B cell (primary cell): ENCODE results near the gene TRIM74. TPM values are rescaled to one million over a fixed set of nuclear protein-coding genes. Genes with fewer than 3 reads are reported as not detected.
"Not testable (repeated sequence)": the region's sequence is repeated elsewhere in the genome, so short reads cannot be mapped to it uniquely, and the experiment has no call there.

Experiments used
- ATAC-seq: fragments of 200-7000 bp; cut with Tn5 transposase; one replicate; pipeline ENCODE4 v1.10.0; 2021; ENCODE audit warnings: low read depth, mild to moderate bottlenecking, moderate number of reproducible peaks, moderate library complexity
- CTCF ChIA-PET: fragments of 350-600 bp; sonication (Branson Sonifier 250); formaldehyde crosslinking; loops from one replicate; lab custom pipeline; 2021; ENCODE audit warnings: antibody characterized with exemption, inconsistent platforms; lab: Charles Lee
- POLR2A ChIA-PET: fragments of 350-600 bp; sonication (Branson Sonifier 250); formaldehyde crosslinking; loops from one replicate; lab custom pipeline; 2021; ENCODE audit warnings: antibody characterized with exemption; lab: Charles Lee
- DNase-seq: peaks from one replicate; pipeline ENCODE4 v3.0.0; 2013
- H2AFZ ChIP-seq: 2 replicates; pipeline ENCODE4 v1.6.1; 2012; ENCODE audit warnings: mild to moderate bottlenecking, low read depth, low read length; ENCODE audit not compliant: insufficient read depth, poor library complexity, severe bottlenecking
- H3K27ac ChIP-seq, 2 donors: 1 replicate in 1 of 2; 2 replicates in 1 of 2; pipeline ENCODE4 v1.5.1; 2012 to 2013; ENCODE audit warnings: low read length in 2 of 2, mild to moderate bottlenecking in 2 of 2, moderate library complexity in 1 of 2
- H3K27me3 ChIP-seq, 4 experiments: fragments of 200-600 bp in 1 of 4; sonication (generic) in 1 of 4; replicated peaks in 1 of 4; 1 replicate in 2 of 4; 2 replicates in 2 of 4; pipeline versions ENCODE4 v1.6.1 to v1.7.0; 2013 to 2016; ENCODE audit warnings: low read length in 3 of 4, mild to moderate bottlenecking in 2 of 4, mixed read lengths in 1 of 4, moderate library complexity in 1 of 4; ENCODE audit not compliant: insufficient read depth in 4 of 4, control insufficient read depth in 3 of 4; ENCODE audit errors: control extremely low read depth in 1 of 4
- H3K36me3 ChIP-seq, 2 experiments: replicated peaks in 1 of 2; 1 replicate in 1 of 2; 2 replicates in 1 of 2; pipeline versions ENCODE4 v1.6.1 to v1.7.1; 2013; ENCODE audit warnings: low read length in 1 of 2; ENCODE audit not compliant: insufficient read depth in 2 of 2, control insufficient read depth in 1 of 2; ENCODE audit errors: control extremely low read depth in 1 of 2, extremely low read depth in 1 of 2
- H3K4me1 ChIP-seq, 2 donors: fragments of 200-600 bp in 1 of 2; sonication (generic) in 1 of 2; 1 replicate in 1 of 2; 2 replicates in 1 of 2; pipeline versions ENCODE4 v1.5.1 to v1.6.1; 2013 to 2017; ENCODE audit warnings: low read length in 2 of 2; ENCODE audit not compliant: control insufficient read depth in 2 of 2, insufficient read depth in 2 of 2
- H3K4me2 ChIP-seq: replicated peaks from 2 replicates; pipeline ENCODE3; 2012; ENCODE audit warnings: mild to moderate bottlenecking, low read depth, low read length; ENCODE audit not compliant: poor library complexity, severe bottlenecking
- H3K4me3 ChIP-seq, 5 experiments: fragments of 200-600 bp in 1 of 5; sonication (generic) in 1 of 5; 1 replicate in 3 of 5; 2 replicates in 2 of 5; pipeline versions ENCODE4 v1.5.1 to v1.7.0; 2011 to 2016; ENCODE audit warnings: low read length in 4 of 5, mild to moderate bottlenecking in 4 of 5, low read depth in 2 of 5, control low read depth in 1 of 5, moderate library complexity in 1 of 5; ENCODE audit not compliant: insufficient read depth in 1 of 5; ENCODE audit errors: control extremely low read depth in 1 of 5, extremely low read depth in 1 of 5
- H3K79me2 ChIP-seq: fragments of 200-600 bp; sonication (generic); one replicate; pipeline ENCODE4 v1.6.0; 2016; ENCODE audit warnings: low read length; ENCODE audit not compliant: control insufficient read depth, insufficient read depth
- H3K9ac ChIP-seq: fragments of 200-600 bp; sonication (generic); 2 replicates; pipeline ENCODE4 v1.6.1; 2017; ENCODE audit warnings: mild to moderate bottlenecking, low read length, moderate library complexity
- H3K9me3 ChIP-seq, 3 donors: one replicate each; pipeline versions ENCODE4 v1.6.1 to v1.7.1; 2013; ENCODE audit warnings: low read length in 2 of 3; ENCODE audit not compliant: control insufficient read depth in 2 of 3, insufficient read depth in 1 of 3; ENCODE audit errors: control extremely low read depth in 1 of 3
- H4K20me1 ChIP-seq: 2 replicates; pipeline ENCODE4 v1.6.0; 2012; ENCODE audit warnings: mild to moderate bottlenecking, low read length; ENCODE audit not compliant: insufficient read depth, control insufficient read depth, poor library complexity, severe bottlenecking
- H3K27ac Mint-ChIP-seq: one replicate; pipeline ENCODE4 v1.8.0; 2021; ENCODE audit warnings: mixed read lengths
- H3K27me3 Mint-ChIP-seq: one replicate; pipeline ENCODE4 v1.8.0; 2021; ENCODE audit warnings: mixed read lengths
- H3K4me1 Mint-ChIP-seq: one replicate; pipeline ENCODE4 v1.8.0; 2021; ENCODE audit warnings: mixed read lengths
- H3K4me3 Mint-ChIP-seq: one replicate; pipeline ENCODE4 v1.8.0; 2021; ENCODE audit warnings: mixed read lengths
- H3K9me3 Mint-ChIP-seq: one replicate; pipeline ENCODE4 v1.8.0; 2022; ENCODE audit warnings: mixed read lengths; ENCODE audit not compliant: insufficient read depth
- WGBS: methylation state at CpG from one replicate; pipeline ENCODE4 v1.1.5; 2013; ENCODE audit warnings: missing lambda C conversion rate; ENCODE audit not compliant: insufficient coverage; 5-methylcytosine and 5-hydroxymethylcytosine counted together
- intact Hi-C: fragments of 100-400 bp; cut with micrococcal nuclease; formaldehyde crosslinking; loops from one replicate; pipeline ENCODE4 v1.10.0; 2022
- polyA plus RNA-seq: library from polyadenylated mRNA; depleted of rRNA; stranded (reverse); fragments of >200 nt; gene quantifications from 2 replicates; pipeline ENCODE4 v1.2.3, GENCODE V29; 2012
- total RNA-seq, 2 donors: library from RNA; stranded (reverse); fragments of 120-200 nt in 1 of 2; gene quantifications; 1 replicate in 1 of 2; 2 replicates in 1 of 2; pipeline versions ENCODE4 v1.2.3 to v1.2.4, GENCODE V29; 2013 to 2022

The TRIM74 gene
- total and polyA plus RNA-seq, 2 donors (not counting 1 experiment from before 2014, with no cell fraction given), result 0.97 to 1.2 TPM

DNA sequence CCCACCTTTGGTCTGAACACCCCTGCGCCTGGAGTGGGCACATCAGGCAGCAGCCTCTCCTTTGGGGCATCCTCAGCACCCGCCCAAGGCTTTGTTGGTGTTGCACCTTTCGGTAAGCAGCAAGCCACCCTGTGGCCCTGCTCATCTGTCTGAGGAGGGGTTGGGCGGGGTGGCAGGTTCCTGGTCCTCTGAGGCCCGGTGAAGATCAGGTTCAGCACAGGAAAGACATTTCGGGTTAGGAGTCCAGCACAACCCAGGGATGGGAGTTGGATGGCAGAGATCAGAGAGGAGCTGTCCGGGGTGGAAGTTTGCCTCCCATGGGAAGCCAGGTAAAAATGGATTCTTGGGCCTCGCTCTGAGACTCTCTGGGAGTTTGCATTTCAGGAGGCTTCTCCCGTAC lies 23.7 kb downstream of the TRIM74 start:
- H3K4me2 ChIP-seq, ATAC-seq, H3K9me3 Mint-ChIP-seq, H4K20me1 ChIP-seq, H3K9me3 ChIP-seq, CTCF ChIA-PET, H3K4me3 Mint-ChIP-seq, H3K36me3 ChIP-seq, H3K27me3 ChIP-seq, H3K4me3 ChIP-seq, H3K27ac ChIP-seq, H3K79me2 ChIP-seq, H3K27me3 Mint-ChIP-seq, intact Hi-C loops, H3K4me1 ChIP-seq, H3K4me1 Mint-ChIP-seq, POLR2A ChIA-PET, H3K9ac ChIP-seq, DNase-seq, H2AFZ ChIP-seq: not testable (repeated sequence)
- 95% methylated on average over 4 of the region's 9 CpGs for WGBS
- peak overlapping the region; percentile 37 for H3K27ac Mint-ChIP-seq

DNA sequence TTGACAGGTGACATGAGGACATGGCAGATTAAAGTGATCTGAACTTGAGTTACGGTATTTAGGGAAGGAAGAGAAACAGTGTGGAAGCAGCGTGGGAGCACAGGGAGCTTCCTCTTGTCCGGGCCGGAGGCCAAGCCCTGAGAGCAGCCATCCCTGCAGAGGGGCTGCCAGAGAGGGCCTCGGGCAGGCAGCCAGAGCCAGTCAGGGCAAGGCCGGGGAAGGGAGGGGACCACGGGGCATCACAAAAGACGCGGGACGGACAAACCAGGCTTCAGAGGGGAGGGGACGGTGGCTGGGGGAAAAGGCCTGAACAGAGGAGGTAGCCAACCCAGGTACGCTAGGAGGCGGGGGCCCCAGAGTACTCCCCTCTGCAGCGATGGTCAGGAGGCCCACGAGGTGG lies 24.3 kb downstream of the TRIM74 start:
- H3K27me3 ChIP-seq, POLR2A ChIA-PET, intact Hi-C loops, H4K20me1 ChIP-seq, H3K4me3 ChIP-seq, H3K9ac ChIP-seq, H3K79me2 ChIP-seq, H3K27me3 Mint-ChIP-seq, H2AFZ ChIP-seq, H3K4me1 ChIP-seq, H3K4me2 ChIP-seq, H3K36me3 ChIP-seq, H3K9me3 ChIP-seq, H3K27ac Mint-ChIP-seq, CTCF ChIA-PET, H3K4me3 Mint-ChIP-seq, DNase-seq, H3K9me3 Mint-ChIP-seq, ATAC-seq, H3K27ac ChIP-seq, H3K4me1 Mint-ChIP-seq: not testable (repeated sequence)
- WGBS, result no CpG with 5 or more reads among the region's 15 CpGs

DNA sequence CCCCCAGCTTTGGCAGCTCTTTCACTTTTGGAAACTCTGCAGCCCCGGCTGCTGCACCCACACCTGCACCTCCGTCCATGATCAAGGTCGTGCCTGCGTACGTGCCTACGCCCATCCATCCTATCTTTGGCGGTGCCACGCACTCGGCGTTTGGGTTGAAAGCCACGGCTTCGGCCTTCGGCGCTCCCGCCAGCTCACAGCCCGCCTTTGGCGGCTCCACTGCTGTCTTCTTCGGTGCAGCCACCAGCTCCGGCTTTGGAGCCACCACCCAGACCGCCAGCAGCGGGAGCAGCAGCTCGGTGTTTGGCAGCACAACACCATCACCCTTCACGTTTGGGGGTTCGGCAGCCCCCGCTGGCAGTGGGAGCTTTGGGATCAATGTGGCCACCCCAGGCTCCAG lies 26.3 kb downstream of the TRIM74 start:
- H3K4me3 ChIP-seq, DNase-seq, CTCF ChIA-PET, H3K9me3 ChIP-seq, H3K27ac ChIP-seq, H3K9me3 Mint-ChIP-seq, H3K4me2 ChIP-seq, H3K9ac ChIP-seq, H3K27me3 ChIP-seq, intact Hi-C loops, H2AFZ ChIP-seq, H3K4me1 Mint-ChIP-seq, H3K79me2 ChIP-seq, H3K27ac Mint-ChIP-seq, H3K4me3 Mint-ChIP-seq, H3K27me3 Mint-ChIP-seq, POLR2A ChIA-PET, ATAC-seq, H4K20me1 ChIP-seq, H3K4me1 ChIP-seq: not testable (repeated sequence)
- WGBS, result 100% methylated on average over 10 of the region's 25 CpGs
- H3K36me3 ChIP-seq, result peaks cover 1 to 11% of the 10 kb centered on the region in 2 experiments

DNA sequence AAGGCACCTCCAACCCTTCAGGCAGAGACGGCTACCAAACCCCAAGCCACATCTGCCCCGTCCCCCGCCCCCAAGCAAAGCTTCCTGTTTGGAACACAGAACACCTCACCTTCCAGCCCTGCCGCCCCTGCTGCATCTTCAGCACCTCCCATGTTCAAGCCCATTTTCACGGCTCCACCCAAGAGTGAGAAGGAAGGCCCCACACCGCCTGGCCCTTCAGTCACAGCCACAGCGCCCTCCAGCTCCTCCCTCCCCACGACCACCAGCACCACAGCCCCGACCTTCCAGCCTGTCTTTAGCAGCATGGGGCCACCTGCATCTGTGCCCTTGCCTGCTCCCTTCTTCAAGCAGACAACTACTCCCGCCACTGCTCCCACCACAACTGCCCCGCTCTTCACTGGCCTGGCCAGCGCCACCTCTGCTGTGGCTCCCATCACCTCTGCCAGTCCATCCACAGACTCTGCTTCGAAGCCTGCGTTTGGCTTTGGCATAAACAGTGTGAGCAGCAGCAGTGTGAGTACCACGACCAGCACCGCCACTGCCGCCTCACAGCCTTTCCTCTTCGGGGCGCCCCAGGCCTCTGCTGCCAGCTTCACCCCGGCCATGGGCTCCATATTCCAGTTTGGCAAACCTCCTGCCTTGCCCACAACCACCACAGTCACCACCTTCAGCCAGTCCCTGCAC lies 27.1 kb downstream of the TRIM74 start:
- H3K4me3 ChIP-seq, H3K4me3 Mint-ChIP-seq, DNase-seq, H3K27me3 ChIP-seq, H3K79me2 ChIP-seq, H3K27me3 Mint-ChIP-seq, CTCF ChIA-PET, H2AFZ ChIP-seq, intact Hi-C loops, H4K20me1 ChIP-seq, H3K27ac Mint-ChIP-seq, H3K9me3 ChIP-seq, POLR2A ChIA-PET, H3K9ac ChIP-seq, H3K4me2 ChIP-seq, H3K9me3 Mint-ChIP-seq, H3K27ac ChIP-seq, ATAC-seq: not testable (repeated sequence)
- WGBS, result no CpG with 5 or more reads among the region's 20 CpGs
- Histone ChIP-seq H3K4me1 (peaks cover 10 to 13% of the 10 kb centered on the region in 2 donors), H3K36me3 (peaks cover 1 to 11% of the 10 kb centered on the region in 2 experiments)
- H3K4me1 Mint-ChIP-seq, result peaks cover 11% of the 10 kb centered on the region
